Stimulated activated CD8-positive, alpha-beta memory T cell treated with anti-CD3 and anti-CD28 coated beads, Interleukin-15, amount 100 ng/mL, for 48 hours (primary cell): ENCODE results near the gene STARD13.

ENCODE experiments used
- DNase-seq, 2 donors: peaks; one replicate each; pipeline ENCODE4 v3.0.0-alpha.2; 2020; ENCODE audit warnings: low read depth in 2 of 2

The STARD13 gene

GRCh38 chr13:33119022-33119781, 166.4 kb downstream of the STARD13 start:
- DNase-seq, result no peak

- no peak for DNase-seq
Measured at GRCh38 chr13:33116321-33117010, 169.1 kb downstream of the STARD13 start.

GRCh38 chr13:33115274-33115673, 170.3 kb downstream of the STARD13 start:
- no peak for DNase-seq

- DNase-seq, result no peak
Measured at GRCh38 chr13:33114146-33114545, 171.4 kb downstream of the STARD13 start.

- DNase-seq, result no peak
Measured at GRCh38 chr13:33112766-33113165, 172.8 kb downstream of the STARD13 start.

- DNase-seq, result no peak
Measured at GRCh38 chr13:33111414-33112110, 174.0 kb downstream of the STARD13 start.

- DNase-seq, result no peak
Measured at GRCh38 chr13:33110713-33111413, 174.7 kb downstream of the STARD13 start.

- no peak for DNase-seq
Measured at GRCh38 chr13:33110386-33110712, 175.2 kb downstream of the STARD13 start.

- no peak for DNase-seq
Measured at GRCh38 chr13:33109801-33110200, 175.8 kb downstream of the STARD13 start.

- DNase-seq, result no peak
Measured at GRCh38 chr13:33109271-33109697, 176.3 kb downstream of the STARD13 start.

GRCh38 chr13:33108620-33109019, 176.9 kb downstream of the STARD13 start:
- DNase-seq, result no peak

GRCh38 chr13:33107361-33107760, 178.2 kb downstream of the STARD13 start:
- no peak for DNase-seq

- no peak for DNase-seq
Measured at GRCh38 chr13:33106656-33107360, 178.7 kb downstream of the STARD13 start.

- DNase-seq, result no peak
Measured at GRCh38 chr13:33105387-33106005, 180.1 kb downstream of the STARD13 start.

- no peak for DNase-seq
Measured at GRCh38 chr13:33103457-33103856, 182.1 kb downstream of the STARD13 start.

- no peak for DNase-seq
Measured at GRCh38 chr13:33101835-33102234, 183.7 kb downstream of the STARD13 start.

GRCh38 chr13:33100886-33101285, 184.7 kb downstream of the STARD13 start:
- no peak for DNase-seq

GRCh38 chr13:33099860-33100259, 185.7 kb downstream of the STARD13 start:
- DNase-seq, result no peak

- DNase-seq, result no peak
Measured at GRCh38 chr13:33096886-33097605, 188.5 kb downstream of the STARD13 start.
